HCT116 (cell line): Measurements from ENCODE around the gene CHRNB1.

ENCODE experiments used
- CBX3 ChIP-seq: IDR thresholded peaks from 2 replicates; pipeline ENCODE4 v1.6.1; 2012; ENCODE audit warnings: low read depth
- EZH2 ChIP-seq: fragments of 200-600 bp; sonication (generic); IDR thresholded peaks from 2 replicates; pipeline ENCODE4 v1.6.1; 2017; ENCODE audit warnings: antibody characterized with exemption, mixed run types
- EZH2phosphoT487 ChIP-seq: fragments of 200-600 bp; IDR thresholded peaks from 2 replicates; pipeline ENCODE4 v1.6.1; 2018; ENCODE audit warnings: antibody characterized with exemption, borderline replicate concordance
- POLR2AphosphoS5 ChIP-seq: IDR thresholded peaks from 2 replicates; pipeline ENCODE4 v1.6.1; 2011; ENCODE audit warnings: mild to moderate bottlenecking, low read depth, low read length, moderate library complexity
- RAD21 ChIP-seq: IDR thresholded peaks from 2 replicates; pipeline ENCODE4 v1.6.1; 2012; ENCODE audit warnings: low read depth, mild to moderate bottlenecking
- SIN3A ChIP-seq: IDR thresholded peaks from 2 replicates; pipeline ENCODE4 v1.6.1; 2012; ENCODE audit warnings: low read depth
- SRF ChIP-seq: IDR thresholded peaks from 2 replicates; pipeline ENCODE4 v1.6.1; 2012; ENCODE audit warnings: low read depth
- TCF7L2 ChIP-seq: IDR thresholded peaks from 2 replicates; pipeline ENCODE4 v1.7.0; 2011; ENCODE audit warnings: borderline replicate concordance, inconsistent platforms; ENCODE audit not compliant: insufficient read depth, insufficient read length; ENCODE audit errors: extremely low read depth
- TF ChIP-seq, protein P1 (sequence below), 3 experiments: fragments of 200-600 bp in 1 of 3; sonication (generic) in 1 of 3; IDR thresholded peaks in 2 of 3; conservative IDR thresholded peaks in 1 of 3; 2 replicates each; pipeline ENCODE4 v1.5.1; 2012 to 2017; ENCODE audit warnings: low read depth in 2 of 3, low read length in 2 of 3, antibody characterized with exemption in 1 of 3, borderline replicate concordance in 1 of 3, control low read depth in 1 of 3, mild to moderate bottlenecking in 1 of 3, mixed read lengths in 1 of 3, mixed run types in 1 of 3, moderate library complexity in 1 of 3; ENCODE audit not compliant: insufficient read depth in 1 of 3
- TF ChIP-seq, protein P2 (sequence below): IDR thresholded peaks from 2 replicates; pipeline ENCODE4 v1.6.1; 2012; ENCODE audit warnings: low read depth

DNA sequence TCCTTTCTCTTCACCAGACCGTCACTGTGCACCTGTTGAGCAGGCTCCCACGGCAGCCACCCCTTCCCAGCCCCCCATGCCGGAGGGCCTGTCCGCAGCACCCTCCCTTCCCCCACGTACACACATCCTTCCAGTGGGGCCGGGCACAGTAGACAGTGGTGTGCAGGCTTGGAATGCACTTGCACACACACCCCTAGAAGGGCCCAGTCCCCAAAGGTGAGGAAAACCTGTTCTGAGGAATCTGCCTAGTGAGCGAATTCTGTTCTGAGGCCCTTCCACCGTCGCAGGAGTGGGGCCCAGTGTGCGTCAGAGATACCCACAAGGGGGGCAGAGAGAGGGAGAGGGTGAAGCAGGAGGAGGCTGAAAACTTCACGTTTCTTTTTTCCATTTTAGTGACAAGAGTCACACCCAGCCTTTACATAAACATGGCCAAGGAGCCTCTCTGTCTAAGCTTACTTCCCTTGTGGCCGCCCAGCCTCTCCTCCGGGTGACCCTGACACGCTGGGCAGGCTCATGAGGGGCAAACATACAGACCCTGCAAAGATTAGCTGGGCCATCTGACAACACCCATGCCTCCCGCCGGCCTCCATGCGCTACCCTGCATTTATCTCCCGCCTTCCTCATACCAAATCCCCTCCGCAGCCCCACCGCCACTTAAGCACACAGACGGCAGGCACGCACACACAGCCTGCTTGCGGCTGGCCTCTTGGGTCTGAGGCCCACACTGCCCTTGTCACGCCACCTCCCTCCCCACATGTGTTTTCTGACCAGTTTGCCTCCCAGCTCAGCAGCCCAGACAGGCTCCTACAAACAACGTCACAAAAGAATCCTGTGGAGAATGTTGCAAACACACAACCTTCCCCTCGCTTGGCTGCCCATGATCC lies 32.8 kb downstream of the CHRNB1 start:
- TF ChIP-seq SIN3A: no peak
- TF ChIP-seq POLR2AphosphoS5: no peak
- TF ChIP-seq, protein P1, sequence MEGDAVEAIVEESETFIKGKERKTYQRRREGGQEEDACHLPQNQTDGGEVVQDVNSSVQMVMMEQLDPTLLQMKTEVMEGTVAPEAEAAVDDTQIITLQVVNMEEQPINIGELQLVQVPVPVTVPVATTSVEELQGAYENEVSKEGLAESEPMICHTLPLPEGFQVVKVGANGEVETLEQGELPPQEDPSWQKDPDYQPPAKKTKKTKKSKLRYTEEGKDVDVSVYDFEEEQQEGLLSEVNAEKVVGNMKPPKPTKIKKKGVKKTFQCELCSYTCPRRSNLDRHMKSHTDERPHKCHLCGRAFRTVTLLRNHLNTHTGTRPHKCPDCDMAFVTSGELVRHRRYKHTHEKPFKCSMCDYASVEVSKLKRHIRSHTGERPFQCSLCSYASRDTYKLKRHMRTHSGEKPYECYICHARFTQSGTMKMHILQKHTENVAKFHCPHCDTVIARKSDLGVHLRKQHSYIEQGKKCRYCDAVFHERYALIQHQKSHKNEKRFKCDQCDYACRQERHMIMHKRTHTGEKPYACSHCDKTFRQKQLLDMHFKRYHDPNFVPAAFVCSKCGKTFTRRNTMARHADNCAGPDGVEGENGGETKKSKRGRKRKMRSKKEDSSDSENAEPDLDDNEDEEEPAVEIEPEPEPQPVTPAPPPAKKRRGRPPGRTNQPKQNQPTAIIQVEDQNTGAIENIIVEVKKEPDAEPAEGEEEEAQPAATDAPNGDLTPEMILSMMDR (IDR thresholded peaks at IDR 0.05 in 2 of 3, conservative IDR thresholded peaks at IDR 0.05 in 1 of 3; ENCODE audit: borderline replicate concordance in 1 of 3, insufficient read depth in 1 of 3, low read depth in 2 of 3, low read length in 2 of 3): no peak
- TF ChIP-seq, protein P2, sequence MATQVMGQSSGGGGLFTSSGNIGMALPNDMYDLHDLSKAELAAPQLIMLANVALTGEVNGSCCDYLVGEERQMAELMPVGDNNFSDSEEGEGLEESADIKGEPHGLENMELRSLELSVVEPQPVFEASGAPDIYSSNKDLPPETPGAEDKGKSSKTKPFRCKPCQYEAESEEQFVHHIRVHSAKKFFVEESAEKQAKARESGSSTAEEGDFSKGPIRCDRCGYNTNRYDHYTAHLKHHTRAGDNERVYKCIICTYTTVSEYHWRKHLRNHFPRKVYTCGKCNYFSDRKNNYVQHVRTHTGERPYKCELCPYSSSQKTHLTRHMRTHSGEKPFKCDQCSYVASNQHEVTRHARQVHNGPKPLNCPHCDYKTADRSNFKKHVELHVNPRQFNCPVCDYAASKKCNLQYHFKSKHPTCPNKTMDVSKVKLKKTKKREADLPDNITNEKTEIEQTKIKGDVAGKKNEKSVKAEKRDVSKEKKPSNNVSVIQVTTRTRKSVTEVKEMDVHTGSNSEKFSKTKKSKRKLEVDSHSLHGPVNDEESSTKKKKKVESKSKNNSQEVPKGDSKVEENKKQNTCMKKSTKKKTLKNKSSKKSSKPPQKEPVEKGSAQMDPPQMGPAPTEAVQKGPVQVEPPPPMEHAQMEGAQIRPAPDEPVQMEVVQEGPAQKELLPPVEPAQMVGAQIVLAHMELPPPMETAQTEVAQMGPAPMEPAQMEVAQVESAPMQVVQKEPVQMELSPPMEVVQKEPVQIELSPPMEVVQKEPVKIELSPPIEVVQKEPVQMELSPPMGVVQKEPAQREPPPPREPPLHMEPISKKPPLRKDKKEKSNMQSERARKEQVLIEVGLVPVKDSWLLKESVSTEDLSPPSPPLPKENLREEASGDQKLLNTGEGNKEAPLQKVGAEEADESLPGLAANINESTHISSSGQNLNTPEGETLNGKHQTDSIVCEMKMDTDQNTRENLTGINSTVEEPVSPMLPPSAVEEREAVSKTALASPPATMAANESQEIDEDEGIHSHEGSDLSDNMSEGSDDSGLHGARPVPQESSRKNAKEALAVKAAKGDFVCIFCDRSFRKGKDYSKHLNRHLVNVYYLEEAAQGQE: no peak
- TF ChIP-seq RAD21: no peak
- no peak for TF ChIP-seq SRF
- no peak for TF ChIP-seq CBX3
- no peak for TF ChIP-seq EZH2phosphoT487
- TF ChIP-seq EZH2: no peak
- no peak for TF ChIP-seq TCF7L2
